Measurements from ENCODE around the gene RNF126.

The RNF126 gene

GRCh38 chr19:663682-664117, 686 bp upstream of the RNF126 start:
- DNase-seq (ENCODE audit: low read depth in 2 of 2), result no peak

DNA sequence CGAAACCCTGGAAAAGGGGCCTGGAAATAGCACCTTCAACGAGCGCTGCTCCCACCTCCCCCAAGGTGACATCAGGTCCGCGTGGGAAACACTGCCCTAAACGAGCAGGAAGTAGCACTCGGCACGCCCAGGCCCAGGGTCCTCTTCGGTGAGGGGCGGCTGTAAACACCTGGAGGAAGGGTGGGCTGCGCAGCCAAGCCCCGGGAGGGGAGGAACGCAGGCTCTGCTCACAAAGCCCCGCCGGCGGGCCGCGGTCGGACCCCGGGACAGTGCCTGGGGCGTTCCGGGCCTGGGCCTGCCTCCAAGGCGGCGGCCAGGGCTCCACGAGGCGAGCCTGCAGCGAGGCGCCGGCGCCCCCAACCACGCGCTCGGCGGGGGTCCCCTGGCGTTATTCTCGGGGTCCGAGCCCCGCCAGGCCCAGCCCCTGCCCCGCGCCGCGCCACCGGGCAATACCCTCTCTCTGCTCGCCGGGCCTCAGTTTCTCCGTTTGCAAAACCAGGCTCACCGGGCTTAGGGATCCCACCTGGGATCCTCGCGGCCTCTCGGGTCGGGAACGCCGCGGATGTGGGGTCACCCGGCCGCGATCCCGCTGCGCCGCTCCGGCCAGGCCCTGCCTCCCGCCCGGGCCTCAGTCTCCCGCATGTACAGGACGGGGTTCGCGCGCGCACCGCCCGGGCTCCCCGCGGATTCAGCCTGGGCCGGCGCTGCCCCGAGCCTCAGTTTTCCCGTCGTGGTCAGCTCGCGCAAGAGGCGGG, 630 bp downstream of the RNF126 start:
- DNase-seq (ENCODE audit: low read depth in 2 of 2), result peak; percentile 62 to 67

- DNase-seq (ENCODE audit: low read depth in 2 of 2), result peak in 1 of 2 donors; percentile 50
Observed at GRCh38 chr19:661427-662196, 1.4 kb downstream of the RNF126 start.

- no peak for DNase-seq (ENCODE audit: low read depth in 2 of 2)
Observed at GRCh38 chr19:660793-661426, 2.1 kb downstream of the RNF126 start.

DNA sequence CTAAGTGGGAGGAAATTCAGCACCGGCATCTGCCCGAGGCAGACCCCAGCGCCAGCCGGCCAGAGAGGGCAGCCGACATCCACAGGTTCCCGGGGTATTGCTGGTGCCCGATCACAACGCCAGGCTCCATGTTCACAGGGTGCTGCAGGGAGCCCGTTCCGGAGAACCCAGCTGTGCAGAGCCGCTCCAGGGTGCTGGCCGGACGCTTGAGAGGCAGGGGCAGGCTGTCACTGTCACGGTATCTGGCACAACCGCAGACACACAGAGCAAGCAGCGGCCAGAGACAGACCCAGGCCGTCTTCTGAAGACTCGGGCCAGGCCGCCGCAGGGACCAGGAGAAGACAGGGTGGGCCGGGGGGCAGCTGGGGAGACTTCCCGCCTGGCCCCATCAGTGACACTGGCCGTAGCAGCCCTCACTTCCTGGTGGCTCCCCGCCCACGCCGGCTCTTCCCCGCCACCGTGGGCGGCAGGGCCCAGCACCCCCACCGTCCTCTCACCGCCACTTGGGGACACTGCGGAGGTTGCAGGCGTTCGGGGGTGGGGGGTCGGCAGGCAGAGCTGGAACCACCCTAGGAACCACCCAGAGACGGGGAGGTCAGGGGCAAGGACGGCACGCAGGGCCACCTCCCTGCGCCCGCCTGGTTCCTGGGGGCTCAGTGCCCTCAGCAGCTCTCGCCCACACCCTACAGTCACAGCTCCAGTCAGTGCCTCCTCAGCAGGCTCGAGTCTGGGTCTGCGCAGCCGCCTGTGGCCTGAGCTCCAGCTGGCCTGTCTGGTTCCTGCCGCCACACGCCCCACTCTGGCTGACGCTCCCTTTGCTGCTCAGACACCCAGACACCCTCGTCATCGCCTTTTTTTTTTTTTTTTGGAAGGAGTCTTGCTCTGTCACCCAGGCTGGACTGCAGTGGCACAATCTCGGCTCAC, 3.8 kb downstream of the RNF126 start:
- no peak for DNase-seq (ENCODE audit: low read depth in 2 of 2)

- no peak for DNase-seq (ENCODE audit: low read depth in 2 of 2)
Observed at GRCh38 chr19:658059-658839, 4.8 kb downstream of the RNF126 start.

- DNase-seq (ENCODE audit: low read depth in 2 of 2), result no peak
Observed at GRCh38 chr19:657611-658010, 5.4 kb downstream of the RNF126 start.

DNA sequence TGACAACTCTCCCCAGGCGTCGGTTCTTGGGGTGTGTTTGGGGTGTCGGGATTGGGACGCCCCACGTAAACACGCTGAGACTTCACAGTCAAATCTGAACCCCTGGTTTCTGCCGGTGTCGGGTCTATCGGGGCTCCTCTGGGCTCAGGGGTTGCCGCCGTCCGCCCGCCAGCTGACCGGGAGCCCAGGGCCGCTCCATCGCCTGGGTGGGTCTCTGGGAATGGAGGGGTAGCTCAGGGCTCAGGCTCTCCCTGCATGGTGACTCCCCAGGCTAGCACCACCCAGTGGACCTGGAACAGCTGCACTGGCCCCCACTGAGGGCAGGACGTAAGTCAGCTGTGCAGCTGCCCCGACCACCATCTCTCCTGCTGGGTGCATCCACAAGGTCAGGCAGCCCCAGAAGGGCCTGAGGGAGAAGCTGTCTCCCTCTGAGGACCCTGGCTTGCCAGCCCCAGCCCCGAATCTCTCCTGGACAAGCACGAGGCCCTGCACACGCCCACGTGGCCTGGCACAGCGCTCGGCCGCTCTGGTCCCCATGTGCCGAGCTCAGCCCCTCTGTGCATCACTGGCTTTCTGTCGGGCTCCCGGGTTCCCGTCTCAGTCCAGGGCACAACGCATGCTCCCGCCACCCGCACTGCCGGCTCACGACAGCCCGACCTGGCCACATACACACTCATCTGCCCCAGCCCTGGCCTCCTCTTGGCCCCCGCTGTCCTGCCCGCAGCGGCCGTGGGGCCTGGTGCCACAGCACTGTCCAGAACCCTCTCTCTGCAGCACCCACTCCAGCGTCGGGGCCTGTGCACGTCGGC, 6.1 kb downstream of the RNF126 start:
- DNase-seq (ENCODE audit: low read depth in 2 of 2), result no peak

DNA sequence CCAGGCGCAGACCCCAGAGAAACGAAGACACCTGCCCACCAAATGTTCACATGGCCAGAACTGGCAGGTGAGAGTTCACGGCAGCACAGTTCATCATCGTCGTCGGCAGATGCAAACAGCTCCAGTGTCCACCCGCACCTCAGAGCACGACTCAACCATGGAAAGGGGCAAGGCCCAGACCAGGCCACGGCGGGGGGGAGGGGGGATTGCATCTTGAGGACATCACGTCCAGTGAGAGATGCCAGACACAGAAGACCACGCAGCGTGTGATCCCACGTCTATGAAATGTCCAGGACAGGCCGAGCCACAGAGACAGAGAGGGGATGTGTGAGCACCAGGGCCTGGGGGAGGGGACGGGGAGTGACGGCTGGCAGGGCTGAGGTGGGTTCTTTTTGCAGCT, 7.3 kb downstream of the RNF126 start:
- DNase-seq (ENCODE audit: low read depth in 2 of 2), result no peak

DNA sequence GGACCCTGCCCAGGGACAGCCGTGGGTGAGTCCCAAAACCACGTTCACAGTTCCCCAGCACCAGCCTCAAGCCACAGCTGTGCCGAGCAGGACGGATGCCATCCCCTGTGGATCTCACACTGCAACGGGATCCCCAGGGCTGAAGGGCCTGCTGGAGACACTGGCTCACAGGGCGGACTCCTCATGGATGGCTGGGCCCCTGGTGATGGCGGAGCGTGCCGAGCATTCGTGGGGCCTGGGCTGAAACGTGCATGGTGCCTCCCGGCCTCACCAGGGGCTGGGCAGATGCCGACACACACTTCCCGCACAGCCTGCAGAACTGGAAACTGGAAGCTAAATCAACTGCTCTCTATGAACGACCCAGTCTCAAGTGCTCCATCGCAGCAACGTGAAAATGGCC, 9.6 kb downstream of the RNF126 start:
- DNase-seq (ENCODE audit: low read depth in 2 of 2), result no peak

DNA sequence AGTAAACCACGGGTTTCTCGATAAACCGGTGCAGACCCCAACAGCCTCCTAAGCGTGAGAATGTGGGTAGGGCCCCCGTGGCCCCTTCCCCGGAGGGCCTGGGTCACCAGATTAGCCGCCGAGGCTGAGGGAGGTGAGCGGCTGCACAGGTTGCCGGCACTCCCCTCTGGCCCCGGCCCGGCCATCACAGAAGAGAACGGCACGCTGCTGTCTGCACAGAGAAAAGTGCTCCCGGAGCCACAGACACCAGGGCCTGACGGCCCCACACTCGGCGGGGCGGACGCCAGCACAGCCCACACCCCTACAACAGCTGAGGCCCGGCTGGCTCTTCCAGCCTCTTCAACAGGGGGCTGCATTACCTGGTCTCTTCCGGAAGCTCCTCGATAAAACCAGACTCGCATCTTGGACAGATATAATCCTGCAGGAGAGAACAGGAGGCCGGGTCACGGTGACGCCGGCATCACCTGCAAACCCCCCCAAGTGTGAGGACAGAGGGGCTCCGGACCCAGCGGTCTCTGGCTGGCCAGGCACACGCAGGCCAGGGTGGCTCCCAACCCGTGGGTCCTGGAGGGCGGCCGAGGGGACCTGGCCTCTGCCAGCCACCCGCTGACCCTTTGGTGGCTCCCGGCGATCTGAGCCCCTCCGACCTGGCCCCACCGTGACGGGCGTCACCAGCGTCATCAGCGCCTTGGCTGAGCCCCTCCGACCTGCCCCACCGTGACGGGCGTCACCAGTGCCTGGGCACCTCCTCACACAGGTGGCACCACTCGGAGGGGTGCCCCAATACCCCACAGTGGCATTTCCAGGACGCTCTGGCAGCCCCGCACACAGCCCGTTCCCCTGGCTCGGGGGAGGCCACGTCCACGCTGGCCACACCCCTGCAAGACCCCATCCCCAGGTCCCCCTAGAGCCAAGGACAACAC, 10.3 kb downstream of the RNF126 start:
- no peak for DNase-seq (ENCODE audit: low read depth in 2 of 2)

- DNase-seq (ENCODE audit: low read depth in 2 of 2), result no peak
Observed at GRCh38 chr19:651991-652390, 11.0 kb downstream of the RNF126 start.

- DNase-seq (ENCODE audit: low read depth in 2 of 2), result no peak
Observed at GRCh38 chr19:651114-651818, 11.7 kb downstream of the RNF126 start.

DNA sequence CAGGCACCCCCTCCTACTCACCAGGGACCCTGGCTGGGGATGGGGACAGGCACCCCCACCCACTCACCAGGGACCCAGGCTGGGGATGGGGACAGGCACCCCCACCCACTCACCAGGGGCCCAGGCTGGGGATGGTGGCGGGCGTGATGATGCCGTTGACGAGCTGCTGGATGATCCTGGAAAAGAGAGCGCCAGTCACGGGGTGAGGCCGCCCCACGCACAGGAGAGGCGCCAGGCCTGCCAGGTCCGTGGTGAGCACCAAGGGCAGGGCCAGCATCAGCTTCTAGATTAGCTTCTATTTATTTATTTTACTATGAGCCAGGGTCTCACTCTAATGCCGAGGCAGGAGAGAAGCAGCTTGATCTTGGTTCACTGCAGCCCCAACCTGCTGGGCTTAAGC, 12.9 kb downstream of the RNF126 start:
- DNase-seq (ENCODE audit: low read depth in 2 of 2), result no peak

DNA sequence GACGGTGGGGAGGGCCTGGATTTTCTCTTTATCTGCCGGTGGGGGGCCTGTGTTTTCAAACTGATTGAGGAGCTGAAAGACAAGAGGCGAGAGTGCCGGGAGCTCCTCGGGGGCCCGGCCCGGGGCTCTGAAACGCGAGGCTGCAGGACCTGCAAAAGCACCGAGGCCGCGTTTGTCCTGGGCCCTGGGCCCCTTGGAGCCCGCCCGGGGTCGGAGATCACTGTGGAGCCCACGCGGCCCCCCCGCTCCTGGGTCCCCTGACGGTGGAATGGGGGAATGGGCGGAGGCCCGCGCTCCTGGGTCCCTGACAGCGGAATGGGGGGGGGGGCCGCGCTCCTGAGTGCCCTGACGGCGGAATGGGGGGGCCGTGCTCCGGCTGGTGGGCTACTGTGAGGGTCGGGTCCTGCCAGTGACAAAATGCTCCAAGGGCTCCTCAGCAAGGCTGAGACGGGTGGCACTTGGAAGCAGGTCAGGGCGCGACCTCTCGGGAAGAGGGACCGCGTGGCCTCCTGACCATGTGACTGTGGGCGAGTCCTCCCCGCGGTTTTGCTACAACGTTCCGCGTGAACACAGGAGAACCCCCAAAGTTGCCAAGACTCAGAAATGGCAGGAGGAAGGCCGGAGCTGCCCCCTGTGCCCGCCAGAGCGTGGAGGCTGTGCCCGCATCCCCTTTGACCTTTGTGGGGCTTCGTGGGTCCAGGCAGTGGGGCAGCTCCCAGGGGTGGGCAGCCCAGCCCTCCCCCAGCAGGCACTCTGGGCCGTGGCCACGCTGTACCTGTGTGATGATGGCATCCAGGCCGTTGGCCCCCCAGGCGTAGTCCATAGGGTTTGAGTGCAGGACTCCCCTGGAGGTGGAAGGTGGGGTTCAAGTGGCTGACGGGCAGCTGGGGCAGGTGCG, 13.9 kb downstream of the RNF126 start:
- DNase-seq (ENCODE audit: low read depth in 2 of 2), result no peak

GRCh38 chr19:648305-648704, 14.7 kb downstream of the RNF126 start:
- DNase-seq (ENCODE audit: low read depth in 2 of 2), result no peak

DNA sequence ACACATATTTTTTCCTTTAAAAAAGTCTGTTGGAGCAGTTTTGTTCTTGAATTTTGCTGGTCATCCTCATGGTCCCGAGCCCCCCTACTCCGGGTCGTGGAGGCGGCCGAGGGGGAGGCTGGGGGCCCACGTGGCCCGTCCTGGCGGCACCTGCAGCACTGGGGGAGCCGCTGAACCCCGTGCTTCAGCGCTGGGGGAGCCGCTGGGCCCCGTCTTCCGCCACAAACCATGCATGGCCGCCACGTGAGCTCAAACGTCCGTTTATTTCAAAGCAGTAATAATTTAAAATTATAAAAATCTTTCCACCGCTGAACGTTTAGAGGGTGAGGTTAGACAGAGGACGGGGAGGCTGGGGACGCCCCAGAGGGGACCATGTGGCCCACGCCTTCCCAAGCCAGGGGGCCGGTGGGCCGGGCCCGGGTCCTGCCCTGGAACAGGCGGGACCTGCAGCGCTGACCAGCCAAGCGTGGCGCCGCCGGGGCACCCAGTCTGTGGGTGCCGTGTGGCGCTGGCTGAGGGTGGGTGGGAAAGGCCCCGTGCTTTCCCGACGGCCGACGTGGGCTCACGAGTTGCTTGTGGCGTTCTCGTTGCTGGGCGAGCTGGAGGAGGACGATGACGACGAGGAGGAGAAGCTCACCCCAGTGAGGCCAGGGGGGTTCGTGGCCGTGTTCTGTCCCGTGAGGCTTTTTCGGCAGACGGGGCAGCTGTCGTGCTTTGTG, 15.3 kb downstream of the RNF126 start:
- DNase-seq (ENCODE audit: low read depth in 2 of 2), result no peak
